HuH-7 (cell line): ENCODE results near the gene HOXB1.
"Not testable (repeated sequence)": the region's sequence is repeated elsewhere in the genome, so short reads cannot be mapped to it uniquely, and the experiment has no call there.

ENCODE experiments used
- DNase-seq: peaks from one replicate; pipeline ENCODE4 v3.0.0; 2011; ENCODE audit warnings: low spot score

Gene HOXB1

GRCh38 chr17:48519427-48519826 is 11.4 kb downstream of the HOXB1 start:
- DNase-seq = no peak

- DNase-seq = no peak
These were observed 13.3 kb downstream of the HOXB1 start for GRCh38 chr17:48517478-48517877.

DNA sequence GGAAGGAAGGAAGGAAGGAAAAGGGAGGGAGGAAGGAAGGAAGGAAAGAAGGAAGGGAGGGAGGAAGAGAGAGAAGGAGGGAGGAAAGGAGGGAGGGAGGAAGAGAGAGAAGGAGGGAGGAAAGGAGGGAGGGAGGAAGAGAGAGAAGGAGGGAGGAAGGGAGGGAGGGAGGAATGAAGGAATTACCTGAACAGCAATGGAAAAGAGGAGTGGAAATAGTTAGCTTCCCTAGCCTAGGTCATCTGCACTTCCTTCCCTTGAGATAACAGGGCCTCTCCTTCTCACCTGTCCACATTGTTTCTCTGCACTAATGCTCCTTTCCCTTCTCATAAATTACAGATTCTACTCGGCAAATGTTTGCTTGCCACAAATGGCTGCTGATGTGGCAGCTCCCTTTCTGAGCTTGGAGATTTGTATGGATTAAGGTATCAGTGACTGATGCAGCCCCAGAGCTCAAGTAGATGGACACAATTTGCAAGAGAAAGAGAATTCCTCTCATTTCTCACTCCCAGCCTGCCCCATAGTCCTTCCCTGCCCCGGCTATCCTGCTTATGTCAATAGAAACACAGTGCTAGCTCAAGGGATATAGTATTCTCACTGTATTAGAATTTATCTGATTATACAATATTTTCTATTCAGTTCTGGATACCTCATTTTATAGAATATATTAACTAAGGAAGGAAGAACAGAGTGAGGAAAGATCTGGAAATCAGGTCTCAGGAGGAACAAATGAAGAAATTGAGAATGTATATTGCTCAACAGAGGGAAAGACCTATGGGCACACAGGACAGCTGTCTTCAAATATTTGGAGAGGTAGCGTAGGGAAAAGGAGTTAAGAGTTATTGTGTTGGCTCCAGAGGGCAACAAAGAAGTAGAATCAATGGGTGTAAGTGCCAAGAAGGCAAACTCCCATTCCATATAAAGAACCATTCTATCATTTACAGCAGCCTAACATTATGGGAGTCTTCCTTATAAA is 14.6 kb downstream of the HOXB1 start:
- no peak for DNase-seq

GRCh38 chr17:48514477-48514876 is 16.3 kb downstream of the HOXB1 start:
- no peak for DNase-seq

DNA sequence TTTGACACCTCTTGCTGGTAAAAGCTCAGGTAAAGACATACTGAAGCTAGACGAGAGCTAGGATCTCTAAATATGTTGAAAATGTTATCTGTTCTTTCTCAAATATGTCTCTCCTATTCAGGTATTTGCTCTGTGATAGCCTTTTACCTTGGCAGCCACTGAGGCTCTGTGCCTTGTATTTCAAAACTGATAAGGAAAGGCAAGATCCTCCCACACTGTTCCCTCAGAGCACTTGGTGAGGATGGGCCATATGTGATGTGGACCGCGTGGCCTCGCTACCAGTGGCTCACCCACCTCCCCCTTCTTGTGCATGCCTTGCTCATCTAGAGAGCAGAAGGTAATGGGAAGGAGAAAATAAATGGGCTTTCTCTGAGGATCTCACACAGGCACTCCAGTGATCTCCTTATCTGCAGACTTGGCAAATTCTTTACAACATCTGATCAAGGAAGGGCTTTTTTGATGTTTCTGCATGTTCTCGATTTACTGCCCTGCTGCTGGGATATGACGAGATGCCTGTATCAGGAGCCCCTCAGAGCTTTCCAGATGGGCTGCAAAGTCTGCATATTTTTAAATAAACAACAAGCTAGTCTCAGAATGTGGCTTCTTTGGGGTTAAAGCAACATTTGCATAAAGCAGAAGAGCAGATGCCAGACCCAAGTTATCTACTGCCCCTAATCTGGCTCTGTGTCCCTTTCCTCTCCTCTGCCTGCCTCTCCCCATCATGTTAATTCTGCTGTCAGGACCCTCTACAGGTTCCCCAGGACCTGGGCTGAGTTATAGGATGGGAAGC is 16.9 kb downstream of the HOXB1 start:
- DNase-seq = no peak

GRCh38 chr17:48513097-48513496 is 17.7 kb downstream of the HOXB1 start:
- DNase-seq = no peak

- no peak for DNase-seq
These were observed 19.8 kb downstream of the HOXB1 start for GRCh38 chr17:48510761-48511604.

DNA sequence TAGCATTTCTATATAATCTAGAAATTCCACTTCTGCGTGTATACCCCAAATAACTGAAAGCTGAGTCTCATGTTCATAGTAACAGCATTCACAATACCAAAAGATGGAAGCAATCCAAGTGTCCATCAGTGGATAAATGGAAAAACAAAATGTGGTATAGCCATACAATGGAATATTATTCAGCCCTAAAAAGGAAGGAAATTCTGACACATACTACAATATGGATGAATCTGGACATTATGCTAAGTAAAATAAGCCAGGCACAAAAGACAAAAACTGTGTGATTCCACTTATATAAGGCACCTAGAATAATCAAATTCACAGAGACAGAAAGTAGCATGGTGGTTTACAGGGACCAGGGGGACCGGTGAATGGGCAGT is 20.4 kb downstream of the HOXB1 start:
- DNase-seq = no peak

- DNase-seq = not testable (repeated sequence)
These were observed 21.1 kb downstream of the HOXB1 start for GRCh38 chr17:48509708-48510107.

GRCh38 chr17:48506246-48506645 is 24.6 kb downstream of the HOXB1 start:
- DNase-seq = no peak

GRCh38 chr17:48505788-48506187 is 25.0 kb downstream of the HOXB1 start:
- DNase-seq = no peak

DNA sequence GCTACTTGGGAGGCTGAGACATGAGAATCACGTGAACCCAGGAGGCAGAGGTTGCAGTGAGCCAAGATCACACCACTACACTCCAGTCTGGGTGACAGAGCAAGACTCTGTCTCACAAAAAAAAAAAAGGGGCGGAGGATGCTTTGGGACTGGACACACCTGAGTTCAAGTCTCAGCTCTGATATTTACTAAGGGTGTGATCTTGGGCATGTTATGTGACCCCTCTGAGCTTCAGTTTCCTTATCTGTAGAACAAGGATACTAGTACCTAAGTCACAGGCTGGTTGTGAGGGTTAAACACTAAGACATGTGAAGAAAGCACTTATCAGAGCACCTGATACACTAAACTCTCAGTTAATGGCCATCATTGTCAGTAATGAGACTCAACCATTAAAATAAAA is 25.9 kb downstream of the HOXB1 start:
- no peak for DNase-seq

DNA sequence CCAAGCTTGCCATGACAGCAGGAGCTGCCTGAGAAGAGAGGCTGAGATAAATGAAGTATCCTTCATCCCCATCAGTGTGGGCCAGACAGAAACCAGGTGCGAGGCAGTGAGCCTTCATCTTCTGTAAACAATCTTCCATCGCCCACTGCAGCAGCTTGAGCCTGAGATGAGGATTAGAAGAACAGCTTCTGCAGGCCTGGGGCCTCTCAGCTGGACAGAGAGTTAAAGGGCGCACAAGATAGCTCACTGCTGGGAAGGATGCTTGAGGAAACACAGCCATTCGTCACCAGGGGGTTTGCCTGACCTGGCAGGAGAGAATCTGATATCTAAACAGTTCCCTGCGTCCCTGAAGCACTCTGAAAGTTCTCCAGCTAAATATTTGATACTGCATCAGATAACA is 27.1 kb downstream of the HOXB1 start:
- DNase-seq = no peak

DNA sequence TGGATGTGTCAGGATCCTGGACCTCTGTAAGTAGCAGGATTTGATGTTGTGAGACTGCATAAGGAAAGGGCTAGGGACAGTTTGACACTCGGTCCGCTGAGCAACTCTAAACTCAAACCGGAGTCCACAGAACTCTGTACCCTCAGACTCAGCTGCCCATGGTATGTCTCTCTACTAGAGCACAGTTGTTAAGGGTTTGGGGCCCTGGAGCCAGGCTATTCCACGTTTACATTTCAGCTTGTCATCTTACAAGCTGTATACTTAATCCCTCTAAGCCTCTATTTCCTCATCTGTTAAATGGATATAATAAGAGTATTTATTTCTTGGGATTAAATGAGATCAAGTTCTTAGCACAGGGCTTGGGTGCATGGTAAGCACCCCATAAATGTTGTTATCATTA is 27.9 kb downstream of the HOXB1 start:
- DNase-seq = no peak

DNA sequence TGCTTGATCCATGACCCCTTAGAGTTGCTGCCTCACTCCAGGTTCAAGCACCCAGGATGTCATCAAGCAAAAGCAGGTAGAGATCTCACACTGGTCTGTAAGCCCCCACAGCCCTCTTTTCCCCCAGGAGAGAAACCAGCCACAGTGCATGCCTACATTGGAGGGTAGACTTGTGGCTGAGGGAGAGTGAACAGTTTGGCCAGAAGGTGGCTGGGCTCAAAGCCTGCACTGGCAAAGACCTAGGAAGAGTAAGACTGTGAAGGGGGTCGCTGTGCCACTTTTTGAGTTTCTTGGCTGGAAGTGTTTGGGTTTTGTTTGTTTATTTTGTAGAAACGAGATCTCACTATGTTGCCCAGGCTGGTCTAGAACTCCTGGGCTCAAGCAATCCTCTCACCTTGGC is 28.5 kb downstream of the HOXB1 start:
- no peak for DNase-seq

DNA sequence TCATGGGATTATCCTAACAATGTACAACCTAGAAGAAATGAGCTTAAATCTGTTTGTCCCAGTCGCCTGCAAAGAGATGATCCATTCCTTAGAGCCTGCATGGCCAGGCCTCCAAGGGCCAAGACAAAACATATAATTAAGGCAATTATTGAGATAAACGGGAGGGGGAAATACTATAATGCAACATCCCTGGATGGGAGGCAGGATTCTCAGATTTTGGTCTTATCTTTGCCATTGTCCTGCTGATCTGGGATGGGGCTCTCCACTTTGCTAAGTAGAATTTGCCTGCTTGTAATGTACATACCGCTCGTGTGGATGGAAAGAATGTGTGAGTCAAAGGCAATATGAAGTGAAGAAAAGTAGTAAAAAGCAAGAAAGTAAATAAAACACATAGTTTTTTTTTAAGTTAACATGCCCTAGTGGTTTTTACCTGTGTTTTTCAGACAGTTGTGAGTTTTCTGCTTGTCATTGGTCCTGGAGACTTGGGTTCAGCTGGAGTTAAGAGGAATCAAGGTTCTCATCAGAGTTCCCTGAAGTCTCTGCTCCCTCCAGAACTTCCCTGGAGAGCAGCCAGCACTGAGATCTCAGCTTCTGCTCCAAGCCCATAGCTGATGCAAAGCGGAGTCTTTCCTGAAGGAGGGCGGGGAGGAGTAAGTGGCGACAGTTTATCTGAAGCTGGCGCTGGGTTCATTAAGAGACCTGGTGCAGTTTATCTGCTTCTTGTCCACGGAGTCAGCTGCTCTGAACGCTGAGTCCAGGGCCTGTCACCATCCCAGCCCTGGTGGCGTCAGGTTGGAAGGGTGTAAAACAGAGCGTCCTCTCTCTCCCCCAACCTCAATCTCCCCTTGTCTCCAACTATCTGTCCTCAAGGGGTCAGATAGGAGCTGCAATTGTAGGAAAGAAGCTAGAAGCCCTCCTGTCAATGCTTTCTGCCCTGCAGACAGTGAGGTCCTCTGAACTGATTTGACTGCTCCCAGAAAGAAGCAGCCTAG is 30.1 kb downstream of the HOXB1 start:
- no peak for DNase-seq

GRCh38 chr17:48499735-48500434 is 30.9 kb downstream of the HOXB1 start:
- DNase-seq = no peak

DNA sequence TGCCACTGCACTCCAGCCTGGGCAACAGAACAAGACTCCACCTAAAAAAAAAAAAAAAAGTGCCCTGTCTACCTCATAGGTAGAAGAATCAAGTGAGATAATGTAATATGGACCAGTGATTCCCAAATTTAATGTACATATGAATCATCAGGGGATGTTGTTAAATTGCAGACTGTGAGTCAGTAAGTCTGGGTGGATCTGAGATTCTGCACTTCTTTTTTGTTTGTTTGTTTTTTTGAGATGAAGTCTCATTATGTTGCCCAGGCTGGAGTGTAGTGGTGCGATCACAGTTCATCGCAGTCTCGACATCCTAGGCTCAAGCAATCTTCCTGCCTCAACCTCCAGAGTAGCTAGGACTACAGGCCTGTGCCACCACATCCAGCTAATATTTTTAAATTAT is 31.6 kb downstream of the HOXB1 start:
- DNase-seq = no peak

- no peak for DNase-seq
These were observed 32.5 kb downstream of the HOXB1 start for GRCh38 chr17:48498164-48498850.

GRCh38 chr17:48497103-48497502 is 33.7 kb downstream of the HOXB1 start:
- no peak for DNase-seq
